CD4-positive, alpha-beta T cell treated with Interleukin-4 for 1 hour (primary cell): ENCODE measurements around the gene NR2E3.
"Not testable (repeated sequence)": the region's sequence is repeated elsewhere in the genome, so short reads cannot be mapped to it uniquely, and the experiment has no call there.

ENCODE experiments used
- DNase-seq, 2 donors: peaks; one replicate each; pipeline ENCODE4 v3.0.0-alpha.2; 2020 to 2022

Gene NR2E3

DNA sequence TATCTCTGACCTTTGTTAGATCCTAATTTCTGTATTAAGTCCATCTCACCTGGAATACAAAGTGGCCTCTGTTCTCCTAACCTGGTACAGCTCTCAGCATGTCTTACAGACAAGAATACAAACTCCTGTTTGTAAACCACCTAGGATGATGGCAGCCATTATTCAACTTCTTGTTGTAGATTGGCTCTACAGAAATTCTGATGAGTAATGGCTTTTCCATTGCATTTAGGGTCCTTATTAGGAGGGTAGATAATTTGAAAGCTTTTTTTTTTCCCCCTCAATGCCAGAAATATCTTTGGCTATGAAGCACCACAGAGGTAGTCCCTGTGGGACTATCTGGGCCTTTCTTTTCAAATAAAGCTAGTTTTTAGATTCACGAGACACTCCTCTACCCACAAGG, 9.8 kb downstream of the NR2E3 start:
- DNase-seq = no peak

DNA sequence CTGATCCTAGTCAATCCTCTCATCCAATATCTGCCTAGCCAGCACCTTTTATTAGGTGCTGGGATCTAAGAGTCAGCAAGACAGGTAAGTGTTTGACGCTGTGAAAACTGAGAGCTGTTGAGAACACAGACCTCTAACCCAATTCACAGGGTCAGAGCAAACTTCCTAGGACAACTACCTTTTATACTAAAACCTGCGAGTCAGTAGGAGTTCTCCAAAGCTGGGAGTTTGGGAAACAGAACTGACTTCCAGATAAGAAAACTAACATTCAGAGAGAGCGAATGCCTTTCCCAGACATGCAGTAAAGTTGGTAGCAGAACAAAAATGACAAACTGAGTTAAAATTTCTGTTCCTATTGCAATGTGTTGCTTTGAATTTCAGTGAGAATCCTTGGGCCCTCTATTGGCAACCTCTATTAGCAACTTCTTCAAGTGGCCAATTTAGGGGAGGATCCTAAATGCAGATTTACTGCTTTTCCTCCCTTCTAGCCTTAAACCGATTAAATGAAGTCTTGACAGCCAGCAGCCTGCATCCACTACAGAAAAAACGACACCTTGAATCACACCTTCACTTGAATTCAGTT, 11.3 kb downstream of the NR2E3 start:
- DNase-seq = no peak

GRCh38 chr15:71822890-71823630, 12.7 kb downstream of the NR2E3 start:
- DNase-seq = no peak

DNA sequence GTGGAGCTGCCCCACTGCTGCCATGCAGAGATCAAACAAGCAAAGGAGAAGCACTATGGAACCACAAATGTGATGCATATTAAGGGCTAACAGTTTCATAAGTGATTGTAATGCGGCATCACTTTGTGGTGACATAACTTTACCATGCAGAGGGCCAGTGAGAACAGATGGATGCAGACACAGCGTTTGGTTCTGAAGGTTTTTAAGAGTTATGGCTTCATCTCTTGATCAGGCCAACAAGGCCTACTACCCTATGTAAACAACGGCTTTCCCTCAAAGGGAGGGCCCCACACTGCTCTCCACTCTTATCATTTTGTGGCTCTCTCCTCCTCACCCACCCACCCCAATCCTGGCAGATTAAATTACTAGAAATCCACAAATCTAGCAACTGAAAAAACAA, 13.4 kb downstream of the NR2E3 start:
- DNase-seq = no peak

DNA sequence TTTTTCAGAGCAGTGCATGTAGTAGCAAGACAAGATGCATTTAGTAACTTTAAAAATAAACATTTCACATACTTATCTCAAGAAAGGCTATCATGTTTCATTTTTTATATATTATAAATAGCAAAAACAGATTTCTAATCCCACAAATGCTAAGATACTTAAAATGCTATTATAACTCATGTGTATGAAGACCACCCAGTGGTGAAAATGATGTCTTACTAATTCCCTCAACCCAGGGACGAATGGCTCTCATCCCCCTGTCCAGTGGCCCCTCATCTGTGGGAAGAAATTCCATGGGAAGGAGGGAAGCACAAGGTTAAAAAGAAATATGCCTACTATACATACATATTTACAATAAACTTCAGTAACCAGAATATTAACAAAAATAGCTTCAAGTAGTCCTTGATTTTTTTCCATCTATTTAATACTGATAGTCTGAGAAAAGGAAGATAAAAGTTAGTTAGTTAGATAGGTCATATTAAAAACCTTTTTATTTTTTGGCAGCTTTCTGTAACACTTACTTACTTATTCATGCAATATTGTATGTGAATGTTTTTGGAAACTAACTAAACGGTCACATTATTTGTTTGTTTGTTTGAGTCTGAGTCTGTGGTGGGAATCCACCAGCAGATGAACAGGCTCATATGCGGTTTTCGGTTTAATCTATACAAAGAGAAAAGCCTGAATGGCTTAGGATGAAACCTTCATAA, 14.8 kb downstream of the NR2E3 start:
- DNase-seq = no peak

DNA sequence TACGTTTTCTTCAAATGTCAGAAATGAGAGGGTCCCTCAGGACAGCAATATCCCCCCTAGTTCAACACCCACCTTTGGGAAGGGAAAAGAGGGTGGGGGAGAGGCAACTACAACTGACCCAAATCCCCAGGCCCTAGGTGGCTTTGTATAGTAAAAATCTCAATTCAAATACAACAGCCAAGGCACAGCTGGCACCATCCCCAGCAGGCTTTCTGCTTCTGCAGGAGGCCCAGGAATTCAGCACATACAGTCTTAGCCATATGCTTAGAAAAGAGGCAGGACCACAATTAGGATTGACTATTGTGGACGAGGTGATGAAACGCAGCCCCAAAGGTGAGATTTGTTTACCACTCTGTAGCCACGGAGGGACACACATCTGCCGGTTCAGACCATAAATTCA, 15.8 kb downstream of the NR2E3 start:
- DNase-seq = no peak

DNA sequence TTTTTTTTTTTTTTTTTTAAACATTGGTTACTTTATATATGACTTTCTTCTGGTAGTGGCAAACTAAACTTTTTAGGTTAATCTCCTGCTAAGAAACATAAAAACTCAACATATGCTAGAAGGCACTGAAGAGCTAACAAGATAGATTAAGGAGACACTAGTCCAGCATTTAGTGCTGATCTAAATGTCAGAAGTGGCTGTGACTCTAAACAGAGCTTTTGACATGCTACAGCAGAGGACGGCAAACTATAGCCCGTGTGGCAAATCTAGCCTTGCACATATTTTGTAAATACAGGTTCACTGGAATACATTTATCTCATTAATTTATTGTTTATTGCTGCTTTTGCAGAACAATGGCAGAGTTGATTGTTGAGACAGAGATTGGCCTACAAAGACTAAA, 20.6 kb downstream of the NR2E3 start:
- DNase-seq = no peak

GRCh38 chr15:71841563-71841962, 31.2 kb downstream of the NR2E3 start:
- no peak for DNase-seq

DNA sequence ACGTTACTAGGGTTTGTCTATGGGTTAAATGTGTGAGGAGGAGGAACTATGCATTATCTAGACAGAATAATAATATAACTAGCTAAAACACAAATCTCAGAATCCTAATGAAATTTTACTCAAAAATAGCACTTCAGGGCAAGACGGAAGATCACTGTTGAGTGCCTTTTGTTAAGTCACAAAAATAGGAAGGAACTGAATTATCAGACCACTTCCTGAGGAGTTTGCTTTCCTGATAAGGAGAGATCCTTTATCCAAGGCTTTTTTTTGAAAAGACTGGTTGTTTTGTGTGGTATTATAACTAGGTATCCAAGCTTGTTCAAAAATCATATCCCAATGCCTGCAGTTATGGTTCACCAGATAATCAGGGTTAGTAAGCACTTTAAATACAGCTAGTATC, 34.6 kb downstream of the NR2E3 start:
- no peak for DNase-seq

DNA sequence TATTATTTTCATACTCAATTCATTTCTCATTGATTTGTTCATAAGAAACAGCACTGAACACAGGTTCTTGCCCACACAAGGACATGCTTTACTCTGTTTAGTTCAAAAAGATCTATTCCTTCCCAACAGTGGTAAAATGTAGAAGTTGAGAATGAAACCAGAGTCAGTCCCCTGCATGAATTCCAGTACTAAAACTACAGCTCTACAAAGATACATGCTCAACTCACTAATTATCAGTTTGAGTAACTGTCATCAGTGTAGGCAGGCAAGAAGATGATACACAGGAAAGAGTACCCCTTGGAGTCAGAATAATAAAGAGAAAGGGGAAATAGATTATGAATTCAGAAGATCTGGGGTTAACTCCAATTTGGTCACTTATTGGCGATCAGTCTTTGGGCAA, 43.2 kb downstream of the NR2E3 start:
- no peak for DNase-seq

- DNase-seq = not testable (repeated sequence)
These were observed 47.9 kb downstream of the NR2E3 start for GRCh38 chr15:71858232-71858631.
